HG03135 (cell line): ENCODE measurements around the gene TSPAN9.

Experiments
- ATAC-seq: cut with Tn5 transposase; IDR thresholded peaks from one replicate; pipeline ENCODE4 v1.9.1; 2021; ENCODE audit warnings: mild to moderate bottlenecking, moderate library complexity; ENCODE audit not compliant: unreplicated experiment

The TSPAN9 gene

DNA sequence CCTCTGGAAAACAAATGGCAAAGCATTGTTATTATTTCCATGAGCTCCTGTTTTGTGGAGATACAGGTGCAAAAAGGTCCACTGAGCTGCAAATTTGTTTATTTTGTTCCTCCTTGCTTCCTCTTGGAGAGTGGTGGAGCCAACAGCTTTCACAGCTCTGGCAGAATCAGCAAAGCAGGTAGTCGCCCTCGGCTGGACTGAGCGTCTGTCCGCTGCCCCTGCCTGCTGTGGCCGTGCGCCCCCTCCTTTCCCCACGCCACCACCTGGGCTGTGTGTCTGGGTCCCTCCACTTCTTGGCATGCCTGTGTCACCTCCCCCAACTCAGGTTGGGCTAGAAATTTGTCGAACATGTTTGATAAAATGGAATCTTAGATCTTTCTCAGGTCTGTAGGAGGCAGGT is 188.2 kb downstream of the TSPAN9 start:
- no peak for ATAC-seq

DNA sequence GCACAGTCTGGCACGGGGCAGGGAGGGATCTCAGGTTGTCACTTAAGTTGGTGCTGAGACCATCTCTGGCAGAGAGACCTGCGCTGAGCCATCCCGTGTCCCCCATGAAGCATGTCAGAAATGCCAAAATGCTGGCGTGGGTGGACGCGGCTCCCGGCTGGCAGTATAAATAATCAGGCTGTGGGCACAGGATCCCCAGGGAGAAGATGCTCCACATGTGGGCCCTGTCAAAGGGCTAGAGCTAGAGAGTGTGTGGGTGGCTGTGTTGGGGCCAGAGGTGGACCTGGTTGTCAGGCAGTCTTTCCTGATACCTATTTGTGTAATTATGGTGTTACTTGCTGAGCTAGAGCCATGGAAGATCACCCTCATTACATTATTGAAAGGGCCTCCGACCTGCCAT is 189.5 kb downstream of the TSPAN9 start:
- no peak for ATAC-seq

DNA sequence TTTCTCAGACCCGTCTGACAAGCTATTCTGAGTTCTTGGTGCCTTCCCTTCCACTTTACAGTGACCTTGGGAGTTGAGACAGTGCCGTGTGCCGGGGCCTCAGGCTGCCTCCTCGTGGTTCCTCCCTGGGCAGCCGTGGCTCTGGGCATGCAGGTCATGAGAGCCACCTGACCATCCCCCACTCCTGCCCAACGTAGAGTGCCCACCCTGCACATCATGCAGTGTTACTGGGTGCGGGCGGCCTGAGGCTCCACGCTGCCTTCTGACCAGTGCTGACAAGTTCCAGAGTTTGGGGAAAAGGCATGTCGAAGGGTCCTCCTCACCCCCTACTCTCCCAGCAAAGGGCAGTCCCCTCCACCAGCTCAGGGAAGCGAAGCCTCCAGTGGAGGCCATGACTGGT is 190.5 kb downstream of the TSPAN9 start:
- no peak for ATAC-seq

DNA sequence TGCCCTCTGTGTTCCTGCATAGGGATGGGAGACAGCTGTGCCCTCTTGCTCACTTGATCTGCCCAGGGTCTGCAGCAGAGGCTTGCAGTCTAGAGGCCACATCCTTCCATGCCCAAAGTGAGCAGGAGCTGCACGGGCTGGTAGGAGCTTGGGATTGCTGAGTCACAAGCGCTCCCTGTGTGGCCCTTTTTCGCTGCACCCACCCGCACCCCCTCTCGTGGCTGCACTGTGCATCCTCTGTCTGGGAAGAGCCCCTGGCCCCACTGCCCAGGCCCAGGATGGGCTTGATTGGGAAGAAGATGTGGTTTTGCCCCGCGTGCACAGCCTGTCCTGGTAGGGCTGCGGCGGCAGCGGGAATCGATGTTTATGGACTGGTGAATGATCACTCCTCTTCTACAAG is 192.4 kb downstream of the TSPAN9 start:
- ATAC-seq, result no peak

DNA sequence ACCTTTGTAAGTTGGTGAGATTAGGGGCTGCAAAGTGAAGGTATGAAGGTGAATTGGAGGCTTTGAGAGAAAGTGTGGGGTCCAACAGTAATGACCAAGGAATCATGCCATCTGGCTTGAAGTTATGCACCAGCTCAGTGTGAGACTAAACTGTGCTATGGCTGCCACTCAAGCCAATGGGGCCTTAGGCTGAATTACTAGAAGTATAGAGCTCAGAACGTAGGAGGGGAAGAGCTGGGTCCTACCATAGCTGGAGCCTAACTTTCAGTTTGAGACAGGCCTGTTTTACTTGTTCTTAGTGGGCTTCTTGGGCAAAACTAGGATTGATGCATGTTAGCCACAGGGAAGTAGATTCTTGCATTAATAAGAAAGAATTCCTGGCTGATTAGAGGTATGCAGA is 194.0 kb downstream of the TSPAN9 start:
- no peak for ATAC-seq

DNA sequence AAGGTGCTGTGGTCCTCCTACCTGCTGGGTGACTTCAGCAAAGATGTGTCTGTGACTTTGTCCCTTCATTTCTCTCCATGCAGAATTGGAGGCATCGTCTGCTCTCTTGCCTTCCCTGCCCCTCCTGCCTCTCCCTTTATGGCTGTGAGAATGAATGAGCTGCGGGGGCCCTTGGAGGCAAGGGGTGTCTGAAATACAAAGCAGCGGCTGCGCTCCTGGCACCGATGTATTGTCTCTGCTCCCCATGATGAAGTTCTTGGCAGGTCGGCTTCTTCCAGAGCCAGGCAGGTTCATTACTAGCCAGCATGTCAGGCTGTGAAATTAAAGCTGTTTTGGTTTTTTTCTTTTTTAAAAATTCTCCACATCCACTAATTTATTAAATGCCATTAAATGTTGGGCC is 194.5 kb downstream of the TSPAN9 start:
- no peak for ATAC-seq

DNA sequence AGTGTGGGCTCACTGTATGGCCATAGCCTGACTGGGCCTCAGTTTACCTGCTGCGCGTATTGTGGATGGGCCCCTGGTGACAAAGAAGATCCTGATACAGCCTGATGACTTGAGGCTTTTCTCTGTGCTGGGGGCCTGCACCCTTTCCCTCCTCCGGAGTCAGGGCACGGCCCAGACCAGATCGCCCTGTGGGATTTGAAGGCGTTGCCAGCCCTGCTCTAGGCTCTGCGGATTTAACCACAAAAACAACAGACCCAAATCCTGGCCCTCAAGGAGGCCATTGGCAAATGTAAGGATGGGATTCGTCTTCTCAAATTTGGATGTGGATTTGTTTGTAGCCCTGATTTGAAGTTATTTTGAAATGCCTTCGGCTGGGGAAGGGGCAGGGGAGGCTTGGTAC is 195.8 kb downstream of the TSPAN9 start:
- no peak for ATAC-seq

DNA sequence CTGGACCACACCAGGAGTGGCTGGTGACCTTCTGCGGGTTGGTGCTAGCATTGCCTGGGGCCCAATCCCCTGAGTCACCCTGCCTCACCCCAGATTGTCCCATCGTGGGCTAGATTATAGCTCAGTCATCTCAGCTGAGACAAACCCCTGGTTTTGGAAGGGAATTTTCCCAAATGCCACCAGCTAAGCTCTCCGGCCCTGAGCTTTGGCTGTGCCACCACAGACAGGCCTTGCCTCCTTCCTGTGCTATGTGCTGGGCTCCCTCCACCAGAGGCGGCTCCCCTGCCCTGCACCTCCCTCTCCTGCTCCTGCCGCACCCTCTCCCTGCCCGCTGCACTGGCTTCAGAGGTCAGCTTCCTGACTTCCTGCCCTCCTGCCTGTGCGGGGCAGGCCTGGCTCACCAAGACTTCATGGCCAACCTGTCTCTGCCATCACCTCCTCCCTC is 196.3 kb downstream of the TSPAN9 start:
- ATAC-seq, result no peak

DNA sequence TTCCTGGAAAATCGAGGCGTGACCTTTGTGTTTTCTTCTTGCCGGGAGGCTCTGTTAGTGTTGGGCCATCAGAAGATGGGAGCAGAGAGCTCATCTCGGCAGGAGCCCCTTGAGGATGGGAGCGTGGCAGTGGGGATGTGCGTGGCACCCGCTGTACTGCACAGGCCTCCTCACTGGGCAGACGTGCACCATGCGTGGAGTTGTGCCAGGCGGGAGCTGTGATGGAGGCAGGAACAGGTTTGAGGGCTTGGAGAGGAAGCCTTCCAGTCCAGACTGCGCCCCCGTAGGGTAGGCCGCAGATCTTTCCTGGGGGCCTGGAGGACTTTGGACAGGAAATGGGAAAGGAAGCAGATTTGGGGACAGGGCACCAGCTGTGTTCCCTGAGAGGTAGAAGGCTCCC is 197.5 kb downstream of the TSPAN9 start:
- no peak for ATAC-seq

DNA sequence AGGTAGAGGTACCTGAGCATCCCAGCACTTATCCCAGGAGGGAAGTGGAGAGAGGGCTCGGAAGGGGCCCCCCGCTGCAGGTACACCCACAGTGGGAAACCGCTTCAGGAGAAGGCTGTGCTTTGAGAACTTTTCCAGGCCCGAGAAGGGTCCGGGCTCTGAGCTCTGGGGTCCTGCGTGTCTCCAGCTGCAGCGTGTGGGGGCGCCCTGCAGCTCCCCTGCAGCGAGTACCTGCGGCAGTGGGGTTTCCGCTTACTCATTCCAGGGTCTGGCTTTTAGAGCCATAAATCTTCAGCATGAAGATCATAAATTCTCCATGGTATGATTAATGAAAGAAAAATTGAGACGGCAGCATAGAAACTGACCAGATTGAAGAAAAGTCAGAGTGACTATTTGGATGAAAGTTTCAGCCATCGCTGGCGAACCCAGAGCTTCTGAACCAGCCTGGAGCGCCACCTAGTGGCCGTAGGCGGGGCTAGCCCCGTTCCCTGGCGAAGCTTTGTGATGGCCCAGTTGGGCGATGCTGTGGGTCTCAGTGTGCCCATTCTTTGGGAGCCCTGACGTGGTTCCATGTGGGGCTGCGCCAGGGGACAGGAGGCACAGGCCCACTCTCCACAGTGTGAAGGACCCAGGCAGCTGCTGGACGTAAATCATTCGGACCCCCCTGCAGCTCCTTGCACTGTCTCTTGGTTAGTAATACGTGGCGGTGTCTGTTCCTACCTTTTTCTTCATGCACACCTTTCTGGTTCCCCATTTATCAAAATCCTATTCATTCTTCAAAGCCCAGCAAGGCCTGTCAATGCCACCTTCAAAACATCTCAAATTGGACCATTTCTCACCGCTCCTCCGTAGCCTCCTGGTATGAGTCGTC is 198.2 kb downstream of the TSPAN9 start:
- no peak for ATAC-seq

DNA sequence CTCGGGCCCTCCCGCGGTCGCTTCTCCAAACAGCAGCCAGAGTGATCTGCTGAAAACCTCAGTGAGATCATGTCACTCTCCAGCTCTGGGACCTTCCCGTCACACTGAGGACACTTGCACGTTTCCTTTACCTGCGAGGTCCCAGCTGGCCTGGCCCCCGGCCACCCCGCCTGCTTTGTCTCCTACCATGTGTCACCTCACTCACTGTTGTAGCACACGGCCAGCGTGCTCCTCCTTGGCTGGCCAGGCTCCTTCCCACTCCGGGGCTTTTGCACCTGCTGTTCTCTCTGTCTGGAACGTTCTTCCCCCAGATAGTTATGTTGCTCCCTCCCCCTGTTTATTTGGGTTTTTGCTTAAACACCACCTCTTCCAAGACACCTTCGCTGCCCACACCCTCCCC is 199.0 kb downstream of the TSPAN9 start:
- ATAC-seq, result no peak

DNA sequence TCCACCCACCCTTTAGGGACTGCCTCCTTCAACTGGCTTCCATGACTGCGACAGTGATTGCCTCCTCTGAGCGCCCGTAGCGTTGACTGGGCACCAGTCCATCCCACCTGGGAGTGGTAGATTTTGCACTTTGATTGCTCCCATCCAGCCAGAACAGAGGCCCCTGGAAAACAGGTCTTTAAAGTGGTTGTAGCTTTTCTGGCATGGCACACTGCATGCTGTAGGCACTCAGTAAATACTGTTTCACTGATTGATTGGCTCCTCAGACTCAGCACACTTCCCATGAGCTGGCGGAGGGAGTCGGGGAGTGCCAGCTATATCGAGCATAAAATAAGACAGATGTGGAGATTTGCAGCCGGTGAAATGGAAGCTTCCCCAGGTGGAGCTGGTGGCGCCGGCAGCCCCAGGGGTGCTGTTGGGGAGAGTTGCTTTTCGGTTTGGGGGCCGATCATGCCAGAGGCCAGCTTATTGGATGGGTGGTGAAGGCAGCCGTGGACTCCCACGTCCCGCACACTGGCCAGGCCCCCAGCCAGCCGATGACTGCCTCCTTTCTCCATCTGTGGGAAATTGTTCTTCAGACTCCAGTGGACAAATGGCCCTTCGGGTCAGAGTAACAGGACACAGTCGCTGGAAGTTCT is 200.2 kb downstream of the TSPAN9 start:
- no peak for ATAC-seq

DNA sequence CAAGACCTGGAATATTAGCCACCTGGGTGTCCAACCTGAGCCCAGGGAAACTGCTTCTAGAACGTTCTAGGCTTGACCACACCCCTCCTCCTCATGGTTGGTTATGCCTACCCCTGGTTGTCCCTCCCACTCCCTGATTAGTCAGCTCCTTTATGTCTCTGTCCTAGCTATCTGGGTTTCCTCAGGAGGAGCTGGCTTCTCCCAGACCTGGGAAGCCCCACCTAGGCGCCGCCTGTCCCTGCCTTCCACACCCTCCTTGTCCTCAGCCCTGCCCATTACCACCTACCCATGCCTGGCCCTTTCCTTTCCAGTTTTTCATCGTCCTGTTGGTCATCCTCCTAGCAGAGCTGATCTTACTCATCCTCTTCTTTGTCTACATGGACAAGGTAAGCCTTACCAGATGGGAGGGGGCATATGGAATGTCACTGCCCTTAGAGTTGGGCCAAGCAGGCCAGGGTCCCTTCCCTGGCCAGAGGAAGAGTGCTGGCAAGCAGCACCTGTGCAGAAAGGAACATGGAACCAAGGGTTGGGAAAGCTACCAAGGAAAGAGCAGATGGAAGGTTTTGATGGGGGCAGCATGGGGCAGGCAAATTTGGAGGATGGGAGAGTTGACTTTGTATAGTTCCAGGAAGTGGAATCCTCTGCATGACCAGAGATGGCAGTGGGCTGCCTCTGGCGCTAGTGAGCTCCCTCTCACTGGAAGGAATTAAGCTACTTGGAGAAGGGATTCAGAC is 201.7 kb downstream of the TSPAN9 start:
- ATAC-seq, result no peak

DNA sequence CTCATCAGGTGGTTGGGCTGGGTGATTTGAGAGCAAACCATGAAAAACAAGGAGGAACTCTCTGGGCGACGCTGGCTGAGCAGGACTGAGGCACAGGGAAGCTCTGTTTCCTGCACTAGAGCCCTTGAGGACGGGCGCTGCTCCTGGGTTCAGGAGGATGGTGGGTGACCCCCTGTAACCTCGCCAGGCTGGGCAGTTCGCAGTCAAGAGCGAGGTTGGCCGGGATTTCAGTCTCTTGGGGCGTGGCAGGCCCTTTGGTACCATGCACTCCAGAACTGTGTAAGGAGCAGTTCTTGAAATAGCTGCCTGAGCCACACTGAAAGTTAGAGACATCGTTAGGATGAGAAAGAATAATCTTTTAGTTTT is 202.2 kb downstream of the TSPAN9 start:
- no peak for ATAC-seq

DNA sequence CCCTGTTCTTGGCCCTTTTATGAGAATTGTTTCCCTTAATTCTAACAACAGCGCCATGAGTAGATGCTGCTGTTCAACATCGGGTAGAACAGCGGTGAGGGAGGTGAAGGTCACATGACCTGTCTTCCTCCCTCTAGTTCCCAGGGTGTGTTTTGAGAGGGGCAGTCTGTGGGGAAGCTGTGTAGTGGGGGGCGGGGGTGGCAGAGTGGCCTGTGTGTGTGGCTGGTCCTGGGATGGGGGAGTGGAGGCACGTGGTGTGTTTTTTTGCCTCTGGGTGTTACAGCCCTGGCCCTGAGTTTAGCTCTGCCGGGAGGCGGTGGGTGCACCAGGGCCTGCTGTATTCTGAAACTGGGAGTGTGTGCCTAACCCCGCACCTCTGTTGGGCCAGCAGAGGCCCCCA is 202.7 kb downstream of the TSPAN9 start:
- no peak for ATAC-seq

DNA sequence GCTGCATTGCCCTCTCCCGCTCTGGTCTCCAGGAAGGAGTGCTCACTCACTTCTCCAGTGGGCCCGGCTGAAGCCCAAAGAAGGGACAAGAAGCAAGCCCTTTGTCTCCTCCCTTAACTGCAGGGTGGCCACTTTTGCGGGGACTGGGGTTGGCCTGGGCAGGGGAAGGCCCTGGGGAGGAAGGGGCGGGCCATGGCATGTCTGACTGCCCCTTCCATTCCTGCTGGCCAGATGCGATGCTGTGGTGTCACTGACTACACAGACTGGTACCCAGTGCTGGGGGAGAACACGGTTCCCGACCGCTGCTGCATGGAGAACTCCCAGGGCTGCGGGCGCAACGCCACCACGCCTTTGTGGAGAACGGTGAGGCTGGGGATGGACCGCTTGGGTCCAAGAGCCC is 203.8 kb downstream of the TSPAN9 start:
- ATAC-seq, result no peak

DNA sequence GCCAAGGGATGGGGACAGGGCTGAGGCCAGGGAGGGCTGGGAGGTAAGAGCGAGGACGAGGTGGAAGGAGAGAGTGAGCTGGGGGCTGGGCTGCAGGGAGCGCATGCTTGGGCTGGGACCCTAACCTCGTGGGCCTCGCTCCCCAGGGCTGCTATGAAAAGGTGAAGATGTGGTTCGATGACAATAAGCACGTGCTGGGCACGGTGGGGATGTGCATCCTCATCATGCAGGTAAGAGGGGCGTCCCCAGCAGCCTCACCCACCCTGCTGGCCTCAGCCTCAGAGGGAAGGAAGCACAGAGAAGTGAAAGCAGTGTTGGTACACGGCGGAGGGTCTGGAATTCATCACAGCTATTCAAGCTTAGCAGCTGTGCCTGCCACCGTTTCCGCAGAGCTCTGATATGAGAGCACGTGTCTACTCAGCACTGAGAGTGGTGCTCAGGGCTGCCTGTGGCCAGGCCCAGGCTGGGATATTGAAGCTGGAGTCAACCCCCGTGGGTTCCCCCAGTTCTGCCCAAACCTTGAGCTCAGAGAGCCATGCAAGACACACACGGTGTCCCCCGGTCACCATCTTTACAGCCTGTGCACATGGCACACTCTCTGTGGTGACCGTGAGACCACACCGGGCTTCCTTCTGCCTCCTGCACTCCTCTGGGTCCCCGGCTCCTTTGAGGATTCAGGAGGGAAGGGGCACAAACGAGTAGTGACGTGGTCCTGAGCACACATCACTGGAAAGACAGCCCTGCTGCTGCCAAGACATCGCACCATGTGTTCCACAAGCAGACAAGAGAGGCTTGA is 204.6 kb downstream of the TSPAN9 start:
- no peak for ATAC-seq

DNA sequence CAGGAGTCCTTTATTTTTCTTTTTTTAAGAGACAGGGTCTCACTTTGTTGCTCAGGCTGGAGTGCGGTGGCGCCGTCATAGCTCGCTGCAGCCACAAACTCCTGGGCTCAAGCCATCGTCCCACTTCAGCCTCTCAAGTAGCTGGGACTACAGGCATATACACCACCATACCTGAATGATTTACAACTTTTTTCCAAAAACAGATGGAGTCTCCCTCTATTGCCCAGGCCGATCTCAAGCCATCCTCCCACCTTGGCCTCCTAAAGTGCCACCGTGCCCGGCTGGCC is 205.1 kb downstream of the TSPAN9 start:
- ATAC-seq, result no peak

DNA sequence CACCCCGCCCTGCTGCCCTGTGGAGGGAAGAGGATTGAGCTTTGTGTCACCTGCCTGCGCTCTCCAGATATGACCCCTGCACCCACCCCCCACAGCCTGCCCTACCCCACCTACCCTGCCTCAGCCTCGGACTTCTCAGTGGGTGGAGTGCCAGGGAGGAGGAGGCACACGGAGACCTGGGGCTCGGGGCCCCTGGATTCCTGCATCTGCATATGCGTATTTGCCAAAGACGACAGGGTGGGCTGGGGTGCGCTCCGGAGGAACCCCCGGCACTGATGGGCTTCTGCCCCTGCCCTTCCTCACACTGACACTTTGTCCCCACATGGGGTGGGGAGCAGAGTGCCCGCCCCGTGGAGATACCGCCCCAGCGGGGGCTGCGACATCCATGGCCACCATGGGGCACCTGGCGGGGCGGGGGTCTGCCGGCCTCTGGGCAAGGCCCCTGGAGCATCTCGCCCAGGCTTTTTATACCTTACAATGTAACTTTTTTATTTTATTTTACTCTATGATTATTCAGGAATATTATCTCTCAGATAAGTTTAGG is 206.0 kb downstream of the TSPAN9 start:
- no peak for ATAC-seq

DNA sequence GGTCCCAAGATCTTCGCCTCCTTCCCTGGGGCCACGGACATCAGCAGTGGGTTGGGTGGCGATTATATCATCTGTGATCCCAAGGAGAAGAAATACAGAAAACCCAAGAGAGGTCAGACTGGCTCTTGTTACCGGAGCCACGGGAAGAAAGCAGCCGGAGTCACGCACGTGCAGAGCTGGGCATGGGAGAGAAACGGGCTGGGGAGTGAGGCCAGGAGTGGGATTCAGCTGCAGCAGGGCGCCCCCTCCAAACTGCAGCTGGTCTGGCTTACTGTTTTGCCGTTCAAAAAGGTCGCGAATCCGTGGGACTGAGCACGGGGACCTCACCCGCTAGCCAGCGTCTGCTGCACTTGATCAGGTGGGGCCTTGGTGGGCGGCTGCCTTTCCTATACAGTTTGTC is 207.2 kb downstream of the TSPAN9 start:
- no peak for ATAC-seq

DNA sequence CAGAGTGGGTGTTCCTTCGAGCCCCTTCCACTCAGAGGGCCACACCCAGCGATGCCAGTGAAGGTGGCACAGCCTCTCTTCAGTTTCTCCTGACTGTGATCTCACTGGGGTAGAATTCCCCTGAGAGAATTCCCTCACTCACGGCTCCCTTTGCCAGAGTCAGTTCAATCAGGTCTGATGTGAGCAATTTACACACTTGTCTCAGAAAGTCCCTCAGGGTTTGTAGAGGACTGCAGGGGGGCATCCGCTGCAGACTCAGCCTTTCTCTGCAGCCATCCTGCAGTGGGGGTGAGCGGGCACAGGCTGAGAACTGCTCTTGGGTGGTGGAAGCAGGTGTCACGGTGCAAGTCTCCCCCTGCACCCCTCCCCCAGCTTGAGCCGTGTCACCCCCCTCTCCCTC is 208.4 kb downstream of the TSPAN9 start:
- no peak for ATAC-seq
